ENCODE results near the gene ENTPD8.
"Not testable (repeated sequence)": the region's sequence is repeated elsewhere in the genome, so short reads cannot be mapped to it uniquely, and the experiment has no call there.

The ENTPD8 gene

DNA sequence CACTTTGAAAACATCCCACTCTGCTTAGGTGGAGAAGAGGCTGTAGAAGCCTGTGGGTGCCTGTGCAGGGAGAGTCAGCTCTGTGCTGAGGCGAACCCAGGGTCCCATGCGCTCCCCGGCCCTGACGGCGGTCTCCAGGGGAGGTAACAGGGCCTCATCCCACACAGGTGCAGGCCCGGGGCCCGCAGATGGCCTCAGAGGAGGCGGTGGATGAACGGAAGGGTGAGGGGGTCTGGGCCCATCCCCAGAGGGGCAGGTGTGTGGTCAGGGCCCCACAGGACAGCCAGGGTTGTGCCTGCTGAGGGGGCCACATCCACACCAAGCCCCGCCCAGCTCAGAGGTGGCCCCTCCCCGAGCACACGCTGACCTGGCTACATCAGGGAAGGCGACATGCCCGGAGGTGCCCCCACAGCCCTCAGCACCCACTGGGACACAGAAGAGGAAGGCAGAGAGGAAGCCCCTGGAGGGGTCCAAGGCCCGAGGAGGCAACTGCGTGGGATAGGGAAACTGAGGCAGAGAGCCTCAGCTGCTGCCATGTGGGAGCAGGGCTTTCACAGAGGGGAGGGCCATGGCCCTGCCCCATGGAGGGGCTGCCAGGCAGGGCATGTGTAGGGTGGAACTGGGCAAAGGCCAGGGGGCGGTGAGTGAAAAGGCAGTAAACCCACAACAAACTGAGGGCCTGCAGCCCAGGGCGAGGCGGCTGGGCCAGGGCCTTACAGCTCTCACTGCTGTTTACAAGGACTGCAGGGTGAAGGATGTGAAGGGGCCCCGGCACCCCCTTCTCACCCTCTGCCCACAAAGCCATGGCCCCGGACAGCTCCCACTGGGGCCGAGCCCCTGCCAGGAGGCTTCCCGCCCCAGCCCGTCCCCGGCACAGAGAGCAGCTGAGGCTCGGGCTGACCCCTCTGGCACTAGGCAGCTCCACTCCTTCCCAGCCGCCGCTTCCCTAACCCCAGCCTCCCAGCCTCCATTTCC lies 47.7 kb downstream of the ENTPD8 start:
- DNase-seq (no peak), ATAC-seq (no peak)

DNA sequence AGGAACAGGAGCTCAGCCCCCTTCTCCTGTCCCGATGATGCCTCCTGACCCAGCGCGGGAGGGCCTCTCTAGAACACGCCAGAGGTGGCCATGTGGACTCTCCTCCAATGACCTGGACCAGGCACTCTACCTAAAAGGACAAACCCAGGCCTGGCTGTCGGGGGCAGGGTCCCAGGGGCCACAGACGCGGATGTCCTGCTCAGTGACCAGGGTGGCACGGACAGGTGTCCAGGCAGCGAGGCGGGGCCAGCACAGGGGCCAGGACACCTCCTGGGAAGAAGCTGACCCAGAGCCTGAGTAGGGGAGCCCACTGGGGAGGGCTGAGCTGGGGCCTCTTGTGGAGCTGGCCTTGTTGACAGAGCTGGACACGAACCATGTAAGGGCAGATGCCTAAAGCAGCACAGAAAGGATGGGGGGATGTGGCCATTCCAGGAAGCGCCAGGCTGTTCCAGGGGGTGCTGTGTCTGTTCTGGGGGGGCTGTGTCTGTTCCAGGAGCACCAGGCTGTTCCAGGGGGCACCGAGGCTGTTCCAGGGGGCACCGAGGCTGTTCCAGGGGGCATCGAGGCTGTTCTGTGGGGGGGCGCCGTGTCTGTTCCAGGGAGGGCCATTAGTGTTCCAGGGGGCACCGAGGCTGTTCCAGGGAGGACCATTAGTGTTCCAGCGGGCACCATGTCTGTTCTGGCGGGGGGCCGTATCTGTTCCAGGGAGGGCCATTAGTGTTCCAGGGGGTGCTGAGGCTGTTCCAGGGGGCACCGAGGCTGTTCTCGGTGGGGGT lies 48.7 kb downstream of the ENTPD8 start:
- DNase-seq (no peak), ATAC-seq (no peak)

DNA sequence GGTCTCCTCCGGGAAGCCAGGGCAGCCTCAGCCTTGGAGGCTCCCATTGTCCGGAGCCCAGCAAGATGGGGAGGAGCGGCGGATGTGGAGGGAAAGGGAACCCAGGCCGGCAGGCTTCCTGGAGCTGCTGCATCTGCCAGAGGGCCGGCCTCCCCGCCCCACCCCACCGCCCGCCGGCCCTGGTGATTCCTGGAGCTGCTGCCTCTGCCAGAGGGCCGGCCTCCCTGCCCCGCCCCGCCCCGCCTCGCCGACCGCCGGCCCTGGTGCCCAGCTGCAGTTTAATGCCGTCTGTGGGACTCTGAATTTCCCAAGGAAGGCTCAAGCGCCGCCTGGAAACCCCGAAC lies 49.8 kb downstream of the ENTPD8 start:
- DNase-seq, result no peak
- no peak for ATAC-seq

DNA sequence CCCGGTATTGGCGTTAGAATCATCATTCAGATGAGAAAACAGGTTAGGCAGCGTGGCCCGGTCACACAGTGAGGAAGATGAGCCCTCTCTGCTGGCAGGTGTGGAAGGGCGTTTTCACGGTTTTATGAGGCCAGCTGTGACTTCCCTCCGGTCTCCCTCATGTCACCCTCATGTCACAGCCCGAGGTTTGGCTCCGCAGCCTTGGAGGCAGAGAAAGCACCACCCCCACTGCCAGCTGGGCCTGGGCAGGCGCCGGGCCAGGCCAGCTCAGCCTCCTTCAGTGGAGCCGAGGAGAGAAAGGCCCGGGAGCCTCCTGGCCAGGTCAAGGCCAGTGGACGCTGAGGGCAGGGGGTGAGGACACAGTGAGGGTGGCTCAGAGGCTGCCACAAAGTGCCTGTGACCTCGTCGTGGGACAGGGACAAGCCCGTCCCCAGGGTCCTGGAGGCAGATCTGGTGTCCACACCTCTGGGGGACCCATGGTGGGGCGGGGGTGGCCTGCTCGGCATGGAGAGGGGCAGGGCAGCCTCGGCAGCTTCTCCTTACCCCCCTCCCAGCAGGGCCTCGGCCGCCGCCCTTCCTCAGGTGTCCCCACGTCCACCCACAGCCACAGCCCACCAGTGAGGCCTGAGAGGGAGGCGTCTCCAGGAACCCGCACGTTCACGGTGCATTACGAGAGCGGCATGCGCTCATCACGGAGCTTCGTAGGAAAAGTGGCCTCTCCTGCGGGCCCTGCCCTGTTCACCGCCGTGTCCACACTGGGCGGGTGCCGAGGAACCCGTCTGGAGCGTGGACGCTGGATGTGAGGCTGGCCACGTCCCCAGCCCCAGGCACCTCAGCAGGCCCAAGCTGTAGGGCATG lies 50.4 kb downstream of the ENTPD8 start:
- no peak for DNase-seq

DNA sequence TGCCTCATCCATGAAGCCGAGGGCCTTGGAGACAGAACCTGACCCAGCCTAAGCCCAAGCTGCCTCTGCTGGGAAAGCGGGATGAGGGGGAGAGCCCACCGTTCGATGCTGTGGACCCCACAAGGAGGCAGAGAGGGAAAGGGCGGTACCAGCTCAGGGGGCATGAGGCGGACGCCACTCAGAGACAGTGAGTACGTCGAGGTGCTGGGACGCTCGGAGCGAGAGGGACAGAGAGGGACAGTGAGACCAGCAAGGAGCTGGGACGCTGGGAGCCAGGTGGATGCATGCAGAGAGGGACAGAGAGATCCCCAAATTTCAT lies 51.8 kb downstream of the ENTPD8 start:
- ATAC-seq, result no peak
- no peak for DNase-seq

More for the DNA sequence above, 50.4 kb downstream of the ENTPD8 start:
- ATAC-seq, result no peak

DNA sequence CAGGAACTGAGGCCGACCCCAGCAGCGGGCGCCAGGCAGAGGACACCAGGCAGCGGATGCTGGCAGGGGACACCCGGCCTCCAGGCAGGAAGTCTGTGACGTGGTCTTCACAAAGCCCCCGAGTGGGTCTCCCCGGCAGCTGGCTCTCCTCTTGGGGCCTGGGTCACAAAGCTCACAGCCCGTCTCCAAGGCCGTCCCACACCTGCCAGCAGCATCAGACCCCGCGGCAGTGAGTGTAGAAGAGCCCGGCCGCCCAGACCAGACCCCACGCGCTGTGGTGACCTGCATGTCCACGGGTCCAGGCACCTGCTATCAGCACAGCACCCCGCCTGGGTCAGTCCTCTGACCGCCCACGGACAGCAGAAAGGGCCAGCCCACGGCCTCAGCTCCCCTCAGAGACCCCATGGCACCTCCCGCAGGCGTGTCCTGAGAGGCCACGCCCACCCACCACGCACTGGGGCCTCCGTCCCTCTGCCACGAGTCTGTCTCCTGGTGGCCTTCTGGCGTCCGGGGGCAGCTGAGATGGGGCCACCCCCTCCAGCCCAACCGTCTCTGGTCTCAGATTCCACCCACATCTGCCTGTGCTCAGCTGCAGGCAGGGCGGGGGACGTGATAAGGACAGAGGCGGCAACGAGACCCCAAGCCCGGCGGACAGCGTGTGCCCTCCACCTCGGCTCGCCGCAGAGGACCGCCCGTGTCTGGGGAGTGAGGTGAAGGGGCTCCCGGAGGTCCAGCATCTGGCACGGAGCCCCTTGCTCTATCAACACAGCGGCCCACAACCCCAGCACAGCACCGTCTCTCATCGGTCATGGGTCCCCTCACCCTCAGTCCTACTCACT lies 52.3 kb downstream of the ENTPD8 start:
- ATAC-seq (no peak), DNase-seq (no peak)

DNA sequence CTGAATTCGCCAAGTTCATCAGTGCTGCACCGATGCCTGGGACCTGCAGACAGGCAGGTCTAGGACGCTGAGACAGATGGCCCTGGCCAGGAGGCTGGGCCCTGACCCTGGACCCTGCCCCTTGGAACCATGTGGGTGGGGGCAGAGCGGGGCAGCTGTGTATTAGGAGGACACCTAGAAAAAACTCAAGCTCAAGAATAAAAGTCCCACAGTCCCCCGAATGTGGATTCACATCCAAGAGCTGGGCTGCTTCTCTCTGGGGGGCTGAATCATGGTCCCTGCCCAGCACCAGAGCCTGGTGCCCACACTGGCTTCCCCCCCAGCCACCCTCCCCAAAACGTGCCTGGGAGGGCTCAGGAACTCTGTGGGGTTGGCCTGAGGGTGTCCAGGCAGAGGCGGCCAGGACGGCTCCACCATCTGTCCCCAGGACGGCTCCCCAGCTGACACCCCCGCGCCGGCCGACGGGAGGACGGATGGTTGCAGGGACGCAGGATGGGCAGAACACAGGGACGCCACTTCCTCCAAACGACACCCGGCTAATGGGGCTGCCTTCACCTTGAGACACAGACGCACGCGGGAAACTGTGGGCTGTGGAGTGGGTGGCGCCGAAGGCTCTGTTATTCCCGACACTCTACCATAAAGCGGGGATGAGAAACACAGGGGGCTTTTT lies 53.1 kb downstream of the ENTPD8 start:
- DNase-seq, result no peak
- ATAC-seq, result no peak

DNA sequence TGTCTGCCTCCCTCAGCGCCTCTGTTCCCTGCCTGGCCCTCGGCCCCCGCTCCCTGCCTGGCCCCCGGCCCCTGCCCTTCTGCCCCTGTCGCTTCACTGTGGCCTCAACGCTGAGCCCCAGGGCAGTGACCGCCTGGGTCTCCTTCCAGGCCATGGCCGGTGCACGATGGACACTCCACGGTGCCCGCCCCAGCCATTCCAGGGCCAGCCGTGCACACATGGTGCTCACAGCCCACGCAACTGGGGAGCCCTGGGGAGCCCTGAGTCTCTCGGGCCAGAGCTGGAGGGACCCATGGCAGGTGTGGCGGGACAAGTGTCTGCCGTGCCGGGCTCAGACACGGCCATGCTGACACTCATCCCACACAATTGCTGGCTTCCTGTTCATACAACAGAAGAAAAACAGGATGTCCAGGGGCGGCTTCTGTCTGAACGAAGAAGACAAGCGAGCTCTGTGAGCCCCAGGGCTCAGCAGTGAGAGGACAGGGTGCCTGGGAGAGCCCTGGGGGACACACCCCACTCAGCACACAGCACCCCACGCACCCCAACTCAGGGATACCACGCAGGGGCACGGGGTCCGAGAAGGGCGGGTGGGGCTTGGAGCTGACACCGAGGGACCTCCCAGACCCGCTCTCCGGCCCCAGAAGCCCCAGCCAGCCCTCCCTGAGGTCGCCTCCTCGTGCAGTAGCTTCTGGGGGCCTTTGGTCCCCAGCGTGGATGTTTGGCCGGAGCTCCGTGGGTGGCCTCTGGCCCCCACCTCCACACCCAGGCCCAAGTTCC lies 53.9 kb downstream of the ENTPD8 start:
- ATAC-seq, result peak; percentile 29
- DNase-seq, result no peak

DNA sequence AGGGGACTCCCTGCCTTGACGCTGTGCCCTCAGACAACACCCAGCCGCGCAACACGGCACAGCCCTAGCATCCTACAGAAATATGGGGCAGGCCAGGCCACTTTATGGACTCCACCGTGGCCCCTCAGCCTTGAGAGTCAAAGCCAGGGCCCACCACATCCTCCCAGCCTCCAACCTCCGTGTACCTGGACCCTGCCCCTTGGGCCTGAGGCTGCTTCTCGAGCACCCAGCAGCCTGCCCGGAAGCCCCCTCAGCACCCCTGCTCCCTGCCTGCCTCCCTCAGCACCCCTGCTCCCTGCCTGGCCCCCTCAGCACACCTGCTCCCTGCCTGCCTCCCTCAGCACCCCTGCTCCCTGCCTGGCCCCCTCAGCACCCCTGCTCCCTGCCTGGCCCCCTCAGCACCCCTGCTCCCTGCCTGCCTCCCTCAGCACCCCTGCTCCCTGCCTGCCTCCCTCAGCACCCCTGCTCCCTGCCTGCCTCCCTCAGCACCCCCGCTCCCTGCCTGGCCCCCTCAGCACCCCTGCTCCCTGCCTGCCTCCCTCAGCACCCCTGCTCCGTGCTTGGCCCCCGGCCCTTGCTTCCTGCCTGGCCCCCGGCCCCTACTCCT lies 54.5 kb downstream of the ENTPD8 start:
- not testable (repeated sequence) for ATAC-seq, DNase-seq

DNA sequence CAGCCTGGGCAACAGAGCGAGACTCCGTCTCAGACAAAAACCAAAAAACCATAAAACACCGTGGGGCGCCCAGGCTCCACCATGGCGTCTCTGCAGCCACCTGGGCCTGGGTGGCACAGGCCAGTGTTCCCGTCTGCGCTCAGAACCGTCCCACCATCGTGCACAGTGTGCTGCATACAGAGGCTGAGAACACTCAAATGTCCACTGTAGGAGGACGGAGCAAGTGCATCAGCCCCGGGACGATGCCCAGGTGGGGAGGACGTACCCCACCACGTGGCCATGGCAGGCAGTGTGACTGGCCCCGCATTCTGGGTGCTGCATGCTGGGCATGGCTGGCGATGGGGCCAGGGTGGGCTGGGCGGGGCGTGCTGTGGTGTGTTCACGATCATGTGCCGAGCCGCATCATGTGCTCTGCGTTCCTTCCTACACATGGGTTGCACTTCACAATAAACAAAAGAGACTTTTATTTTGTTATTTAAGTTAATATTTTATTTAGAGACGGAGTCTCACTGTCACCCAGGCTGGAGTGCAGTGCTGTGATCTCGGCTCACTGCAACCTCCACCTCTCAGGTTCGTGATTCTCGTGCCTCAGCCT lies 56.0 kb downstream of the ENTPD8 start:
- DNase-seq, result no peak
- ATAC-seq, result no peak

Data from stimulated activated naive CD8-positive, alpha-beta T cell treated with anti-CD3 and anti-CD28 coated beads, Interleukin-15, Interleukin-2, amounts not matched to agents 100 U/mL and 50 U/mL, for 24 hours (primary cell).